GM19023 (cell line): ENCODE results near the gene GNL3.
"Not testable (repeated sequence)": the region's sequence is repeated elsewhere in the genome, so short reads cannot be mapped to it uniquely, and the experiment has no call there.

Experiments used
- ATAC-seq: cut with Tn5 transposase; IDR thresholded peaks from one replicate; pipeline ENCODE4 v1.9.1; 2021; ENCODE audit warnings: mild to moderate bottlenecking, moderate library complexity; ENCODE audit not compliant: unreplicated experiment

GNL3 gene

GRCh38 chr3:52685709-52686691 is at the start of gene GNL3, which contains the start of gene PBRM1:
GNL3 (plus strand) TSS chr3:52686032; CDS start chr3:52686093, 61 bp downstream.
PBRM1 (minus strand) TSS chr3:52685913.
- ATAC-seq = peak; percentile 70

- no peak for ATAC-seq
Observed at GRCh38 chr3:52636673-52637072, 49.2 kb upstream of the GNL3 start.

DNA sequence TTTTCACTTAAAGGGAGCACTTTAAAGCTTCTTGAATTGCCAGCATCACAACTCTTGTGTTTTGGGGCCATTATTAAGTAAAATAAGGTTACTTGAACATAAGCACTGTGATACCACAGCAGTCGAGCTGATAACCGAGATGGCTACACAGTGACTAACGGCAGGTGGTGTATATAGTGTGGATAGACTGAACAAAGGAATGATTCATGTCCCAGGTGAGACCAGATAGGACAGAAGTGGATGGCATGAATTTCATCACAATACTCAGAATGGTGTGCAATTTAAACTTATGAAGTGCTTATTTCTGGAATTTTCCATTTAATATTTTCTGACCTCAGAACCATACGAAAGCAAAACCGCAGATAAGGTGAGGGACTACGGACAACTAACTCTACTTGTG is 40.3 kb upstream of the GNL3 start:
- no peak for ATAC-seq

- ATAC-seq = no peak
Observed at GRCh38 chr3:52649461-52650210, 36.2 kb upstream of the GNL3 start.

- no peak for ATAC-seq
Observed at GRCh38 chr3:52650439-52650838, 35.4 kb upstream of the GNL3 start.

- ATAC-seq = no peak
Observed at GRCh38 chr3:52651592-52651991, 34.2 kb upstream of the GNL3 start.

GRCh38 chr3:52655895-52656294 is 29.9 kb upstream of the GNL3 start:
- ATAC-seq = no peak

DNA sequence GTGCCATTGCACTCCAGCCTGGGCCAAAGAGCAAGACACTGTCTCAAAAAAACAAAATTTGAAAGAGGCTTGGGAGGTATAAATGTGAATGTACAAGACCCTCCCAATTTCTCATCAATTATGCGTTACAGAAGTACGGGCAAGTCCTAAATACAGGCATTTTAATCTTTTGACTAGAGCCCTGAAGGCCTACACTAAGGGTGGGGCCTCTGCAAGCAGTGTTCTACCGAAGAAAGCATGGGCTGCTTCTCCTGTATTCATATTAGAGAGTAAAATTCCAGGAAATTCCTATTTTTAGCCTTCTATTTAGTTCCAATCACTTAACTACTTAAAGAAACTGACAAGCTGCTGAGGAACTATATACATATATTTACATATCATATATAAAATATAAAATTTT is 25.8 kb upstream of the GNL3 start:
- ATAC-seq = no peak

- ATAC-seq = no peak
Observed at GRCh38 chr3:52663098-52663497, 22.7 kb upstream of the GNL3 start.

GRCh38 chr3:52670621-52671521 is 15.0 kb upstream of the GNL3 start:
- ATAC-seq = peak; percentile 78

GRCh38 chr3:52671676-52672075 is 14.2 kb upstream of the GNL3 start:
- ATAC-seq = no peak

DNA sequence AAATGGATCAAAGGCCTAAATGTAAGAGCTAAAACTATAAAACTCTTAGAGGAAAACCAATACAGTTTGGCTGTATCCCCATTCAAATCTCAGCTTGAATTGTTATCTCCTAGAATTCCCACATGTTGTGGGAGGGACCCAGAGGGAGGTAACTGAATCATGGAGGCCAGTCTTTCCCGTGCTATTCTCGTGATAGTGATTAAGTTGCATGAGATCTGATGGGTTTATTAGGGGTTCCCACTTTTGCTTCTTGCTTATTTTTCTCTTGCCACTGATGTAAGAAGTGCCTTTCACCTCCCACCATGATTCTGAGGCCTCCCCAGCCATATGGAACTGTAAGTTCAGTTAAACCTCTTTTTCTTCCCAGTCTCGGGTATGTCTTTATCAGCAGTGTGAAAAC is 9.6 kb upstream of the GNL3 start:
- ATAC-seq = not testable (repeated sequence)

DNA sequence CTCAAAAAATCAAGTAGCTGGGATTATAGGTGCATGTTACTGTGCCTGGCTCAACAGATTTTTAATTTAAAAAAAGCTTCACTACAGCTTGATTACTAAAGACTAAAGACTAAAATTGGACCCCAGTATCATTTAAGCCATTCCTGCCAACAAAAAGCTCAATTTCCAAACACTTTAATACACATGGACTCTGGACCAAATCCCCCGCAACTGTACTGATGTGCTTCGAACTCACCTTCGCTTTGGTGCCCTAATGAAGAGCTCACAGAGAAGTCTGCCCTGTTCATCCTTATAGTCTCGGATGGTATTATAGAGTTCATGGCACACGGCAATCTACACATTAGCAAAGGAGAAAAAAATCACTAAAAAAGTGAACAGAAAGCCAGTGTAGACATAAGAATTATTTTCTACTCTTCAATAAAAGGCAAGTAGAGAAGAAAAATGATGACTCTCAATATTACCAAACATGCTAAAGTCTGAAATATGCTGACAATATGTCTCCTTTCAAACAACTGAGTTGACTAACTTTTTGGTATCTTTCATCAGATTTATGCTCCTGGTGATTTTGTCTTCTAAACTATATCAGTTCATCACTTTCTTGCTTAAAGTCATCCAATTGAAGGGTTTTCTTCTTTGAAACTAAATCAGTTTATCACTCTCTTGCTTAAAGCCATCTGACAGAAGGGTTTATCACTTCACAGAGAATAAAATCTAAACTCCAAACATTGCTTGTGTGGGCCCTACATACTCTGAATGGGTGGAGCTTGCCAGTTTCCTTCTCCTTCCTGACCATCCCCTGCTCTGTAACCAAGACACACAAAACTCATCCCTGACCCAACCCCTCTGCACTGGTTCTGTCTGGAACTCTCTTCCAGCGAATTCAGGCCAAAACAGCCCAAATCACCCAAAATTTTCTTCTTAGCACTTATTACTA is 7.3 kb upstream of the GNL3 start:
- ATAC-seq = no peak

- no peak for ATAC-seq
Observed at GRCh38 chr3:52679199-52679538, 6.7 kb upstream of the GNL3 start.

- no peak for ATAC-seq
Observed at GRCh38 chr3:52679811-52680210, 6.0 kb upstream of the GNL3 start.

DNA sequence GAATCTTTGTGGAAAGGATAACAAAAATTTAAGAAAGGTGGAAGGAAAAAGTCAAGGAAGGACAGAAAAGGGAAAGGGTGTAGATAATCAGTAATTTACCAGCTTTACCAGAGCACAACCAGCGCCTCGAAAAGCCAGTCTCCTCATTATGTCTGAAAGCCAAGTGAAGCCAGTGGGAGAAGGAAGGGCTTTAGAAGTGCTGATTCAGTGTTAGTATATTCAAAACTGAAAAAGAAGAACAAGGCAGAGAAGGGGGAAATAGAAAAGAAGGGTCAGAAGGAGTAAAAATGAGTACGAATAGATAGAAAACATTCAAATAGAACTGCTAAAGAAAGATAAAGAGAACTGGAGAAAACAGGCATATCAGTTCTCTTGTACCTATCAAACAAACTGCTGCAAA is 4.2 kb upstream of the GNL3 start:
- no peak for ATAC-seq

DNA sequence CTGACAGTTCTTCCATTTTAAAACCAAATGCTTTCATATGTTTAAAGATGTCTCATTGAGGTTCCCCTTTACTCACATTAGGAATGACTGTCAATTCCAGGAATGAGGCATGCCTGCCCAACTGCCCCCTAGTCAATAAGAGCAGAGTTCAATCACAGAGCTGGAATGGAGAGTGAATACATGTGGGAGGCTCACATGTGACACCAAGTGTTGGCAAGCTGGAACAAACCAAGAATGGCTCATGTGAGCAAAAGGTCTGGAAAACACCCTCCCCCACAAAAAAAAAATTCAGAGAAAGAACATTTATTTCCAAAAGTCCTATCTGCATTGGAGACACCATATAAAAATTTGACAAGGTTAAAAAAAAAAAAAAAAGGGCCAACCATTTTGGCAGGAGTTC is 3.8 kb upstream of the GNL3 start:
- no peak for ATAC-seq

GRCh38 chr3:52683611-52684010 is 2.2 kb upstream of the GNL3 start:
- ATAC-seq = no peak

- ATAC-seq = no peak
Observed at GRCh38 chr3:52684184-52684583, 1.6 kb upstream of the GNL3 start.

DNA sequence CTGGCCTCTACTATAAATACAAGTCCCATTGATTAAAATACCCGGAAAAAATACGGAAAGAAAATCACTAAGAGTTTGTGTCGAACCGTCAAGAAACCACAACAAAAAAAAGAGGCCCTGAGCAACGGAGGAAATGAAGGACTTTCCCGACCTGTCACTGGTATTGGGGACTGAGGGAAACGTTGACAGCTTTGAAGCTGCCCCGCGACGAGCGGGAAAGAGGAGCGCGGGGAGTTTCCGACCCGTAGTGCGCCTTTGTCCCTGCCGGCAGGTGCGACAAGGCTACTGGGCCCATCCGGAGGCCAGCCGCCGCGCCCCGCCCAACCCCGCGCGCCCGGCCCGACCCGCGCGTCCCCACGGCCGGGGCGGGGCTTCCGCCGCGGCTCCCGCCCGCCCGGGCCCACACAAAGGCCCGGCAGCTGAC is 535 bp upstream of the GNL3 start:
- peak; percentile 82 for ATAC-seq
